Neural progenitor cell (in vitro differentiated cells): ENCODE data around the gene ELFN1. TPM values are rescaled to one million over a fixed set of nuclear protein-coding genes. Genes with fewer than 3 reads are reported as not detected.

Experiments
- DNase-seq: peaks from one replicate; pipeline ENCODE4 v3.0.0-alpha.2; 2016; ENCODE audit warnings: low spot score
- H2AFZ ChIP-seq: fragments of 200-600 bp; sonication (generic); replicated peaks from 2 replicates; pipeline ENCODE4 v1.6.1; 2016; ENCODE audit warnings: antibody characterized with exemption
- H3F3A ChIP-seq: fragments of 200-600 bp; sonication (generic); 2 replicates; pipeline ENCODE4 v1.6.1; 2016; ENCODE audit warnings: antibody characterized with exemption, low read depth
- H3K27ac ChIP-seq: fragments of 200-600 bp; sonication (generic); 2 replicates; pipeline ENCODE4 v1.5.1; 2016; ENCODE audit warnings: mild to moderate bottlenecking
- H3K27me3 ChIP-seq: fragments of 200-600 bp; sonication (generic); 2 replicates; pipeline ENCODE4 v1.6.1; 2016; ENCODE audit warnings: mild to moderate bottlenecking, moderate library complexity
- H3K36me3 ChIP-seq: fragments of 200-600 bp; sonication (generic); 2 replicates; pipeline ENCODE4 v1.5.1; 2016
- H3K4me1 ChIP-seq: fragments of 200-600 bp; sonication (generic); 2 replicates; pipeline ENCODE4 v1.6.1; 2016; ENCODE audit warnings: mixed run types
- H3K4me2 ChIP-seq: fragments of 200-600 bp; sonication (generic); 2 replicates; pipeline ENCODE4 v1.6.1; 2016
- H3K4me3 ChIP-seq: fragments of 200-600 bp; sonication (generic); 2 replicates; pipeline ENCODE4 v1.5.1; 2016
- H3K79me2 ChIP-seq: fragments of 200-600 bp; sonication (generic); 2 replicates; pipeline ENCODE4 v1.6.1; 2016; ENCODE audit warnings: low read depth
- H3K9ac ChIP-seq: fragments of 200-600 bp; sonication (generic); 2 replicates; pipeline ENCODE4 v1.6.1; 2016
- H3K9me3 ChIP-seq: fragments of 200-600 bp; sonication (generic); 2 replicates; pipeline ENCODE4 v1.5.1; 2016; ENCODE audit warnings: low read depth
- H4K20me1 ChIP-seq: fragments of 200-600 bp; sonication (generic); 2 replicates; pipeline ENCODE4 v1.6.1; 2016; ENCODE audit warnings: low read depth
- H3K27ac Mint-ChIP-seq: 3 replicates; pipeline ENCODE4 v1.8.0; 2021; ENCODE audit warnings: mixed read lengths
- H3K27me3 Mint-ChIP-seq: 2 replicates; pipeline ENCODE4 v1.8.0; 2022; ENCODE audit warnings: low read depth, mild to moderate bottlenecking, inconsistent platforms, moderate library complexity, mixed read lengths; ENCODE audit not compliant: insufficient read depth
- H3K36me3 Mint-ChIP-seq: 3 replicates; pipeline ENCODE4 v1.8.0; 2021; ENCODE audit warnings: mixed read lengths
- H3K4me1 Mint-ChIP-seq: 3 replicates; pipeline ENCODE4 v1.8.0; 2021; ENCODE audit warnings: mixed read lengths
- H3K4me3 Mint-ChIP-seq: 3 replicates; pipeline ENCODE4 v1.8.0; 2021; ENCODE audit warnings: mild to moderate bottlenecking, moderate library complexity, mixed read lengths
- H3K9me3 Mint-ChIP-seq: 3 replicates; pipeline ENCODE4 v1.8.0; 2020; ENCODE audit warnings: mixed read lengths
- CTCF ChIP-seq: fragments of 200-600 bp; sonication (generic); IDR thresholded peaks from 2 replicates; pipeline ENCODE4 v1.5.1; 2017; ENCODE audit warnings: antibody characterized with exemption, mild to moderate bottlenecking
- EZH2 ChIP-seq: fragments of 200-600 bp; sonication (generic); IDR thresholded peaks from 2 replicates; pipeline ENCODE4 v1.6.1; 2017; ENCODE audit warnings: antibody characterized with exemption, mild to moderate bottlenecking, moderate library complexity
- EZH2phosphoT487 ChIP-seq: fragments of 200-600 bp; sonication (generic); IDR thresholded peaks from 2 replicates; pipeline ENCODE4 v1.6.1; 2017; ENCODE audit warnings: antibody characterized with exemption
- total RNA-seq: library from RNA; depleted of rRNA; stranded (reverse); fragments of >200 nt; gene quantifications from 2 replicates; pipeline ENCODE4 v1.2.3, GENCODE V29; 2015; ENCODE audit warnings: low replicate concordance

The ELFN1 gene
- total RNA-seq, 1 donor from 2014 or later, result 2.2 TPM

GRCh38 chr7:1698951-1699350 is 28.9 kb downstream of the ELFN1 start:
- Histone ChIP-seq H3K27me3 (no peaks in the 10 kb centered on the region), H3K9ac (no peak overlapping the region), H2AFZ (no peak overlapping the region), H3F3A (peaks cover 16% of the 10 kb centered on the region), H3K4me2 (no peak overlapping the region), H3K4me3 (no peak overlapping the region), H3K27ac (no peak overlapping the region), H3K79me2 (no peaks in the 10 kb centered on the region), H4K20me1 (peaks cover 13% of the 10 kb centered on the region), H3K4me1 (peaks cover 13% of the 10 kb centered on the region), H3K9me3 (no peaks in the 10 kb centered on the region), H3K36me3 (no peaks in the 10 kb centered on the region)
- no peak for TF ChIP-seq CTCF
- no peak for TF ChIP-seq EZH2
- TF ChIP-seq EZH2phosphoT487, result no peak
- no peak for DNase-seq
- no peak overlapping the region for H3K4me3 Mint-ChIP-seq
- peaks cover 16% of the 10 kb centered on the region for H3K9me3 Mint-ChIP-seq
- H3K36me3 Mint-ChIP-seq, result peaks cover 20% of the 10 kb centered on the region
- H3K27ac Mint-ChIP-seq, result no peak overlapping the region
- H3K27me3 Mint-ChIP-seq, result peaks cover 5% of the 10 kb centered on the region
- peaks cover 31% of the 10 kb centered on the region for H3K4me1 Mint-ChIP-seq

DNA sequence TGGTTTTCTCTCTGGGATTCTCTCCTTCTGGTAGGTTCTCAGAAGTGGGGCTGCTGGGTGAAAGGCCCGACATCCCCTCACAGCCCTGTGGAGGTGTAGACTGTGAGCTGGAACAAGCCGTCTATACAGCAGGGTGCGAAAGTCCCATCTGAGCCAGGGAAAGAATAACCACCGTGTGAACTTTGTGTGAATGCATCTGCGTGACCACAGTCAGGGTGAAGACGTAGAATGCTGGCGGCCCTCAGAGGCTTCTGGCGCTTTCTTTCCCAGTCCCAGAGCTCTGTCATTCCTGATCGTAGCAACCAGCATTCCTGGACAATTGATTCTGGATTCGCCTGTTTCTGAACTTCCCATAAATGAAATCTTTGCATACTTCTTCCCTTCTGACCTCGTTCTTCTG is 30.0 kb downstream of the ELFN1 start:
- no peak for DNase-seq
- Mint-ChIP-seq H3K27me3 (peaks cover 5% of the 10 kb centered on the region), H3K36me3 (peaks cover 20% of the 10 kb centered on the region), H3K4me3 (no peak overlapping the region), H3K9me3 (peaks cover 16% of the 10 kb centered on the region), H3K27ac (no peak overlapping the region), H3K4me1 (peaks cover 24% of the 10 kb centered on the region)
- Histone ChIP-seq H4K20me1 (peaks cover 12% of the 10 kb centered on the region), H3K9me3 (no peaks in the 10 kb centered on the region), H3K27me3 (peaks cover 8% of the 10 kb centered on the region), H3K9ac (no peak overlapping the region), H2AFZ (no peak overlapping the region), H3K27ac (no peak overlapping the region), H3K36me3 (no peaks in the 10 kb centered on the region), H3K79me2 (no peaks in the 10 kb centered on the region), H3K4me2 (no peak overlapping the region), H3F3A (peaks cover 16% of the 10 kb centered on the region), H3K4me1 (peaks cover 5% of the 10 kb centered on the region), H3K4me3 (no peak overlapping the region)
- TF ChIP-seq CTCF (no peak), EZH2 (no peak), EZH2phosphoT487 (no peak)

DNA sequence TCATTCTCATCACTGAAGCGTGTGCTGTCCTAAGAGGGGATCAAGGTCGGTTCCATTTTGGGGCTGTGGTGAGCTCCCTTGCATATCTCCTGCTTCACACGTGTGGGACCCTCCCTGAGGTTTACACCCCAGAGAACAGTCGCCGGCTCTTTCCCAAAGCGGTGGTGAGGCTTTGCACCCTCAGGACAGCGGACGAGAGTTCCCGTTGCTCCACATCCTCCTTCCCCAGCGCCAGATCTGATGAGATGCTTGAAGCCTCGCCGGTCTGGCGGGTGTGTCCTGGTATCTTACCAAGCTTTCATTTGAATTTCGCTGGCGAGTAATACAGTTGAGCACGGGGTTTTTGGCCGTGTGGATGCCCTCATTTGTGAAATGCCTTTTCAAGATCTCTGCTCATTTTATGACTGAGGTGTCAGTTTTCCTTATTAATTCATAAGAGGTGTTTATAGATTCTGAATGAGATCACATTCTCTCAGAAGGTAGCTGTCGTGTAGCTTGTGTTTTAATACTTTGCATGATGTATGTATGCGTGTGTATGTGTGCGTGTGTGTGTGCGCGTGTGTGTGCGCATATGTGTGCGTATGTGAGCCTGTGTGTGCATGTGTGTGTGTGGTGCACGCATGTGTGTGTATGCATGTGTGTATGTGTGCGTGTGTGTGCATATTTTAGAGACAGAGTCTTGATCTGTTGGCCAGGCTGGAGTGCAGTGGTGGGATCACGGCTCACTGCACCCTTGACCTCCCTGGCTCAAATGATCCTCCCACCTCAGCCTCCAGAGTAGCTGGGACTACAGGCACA is 30.7 kb downstream of the ELFN1 start:
- Mint-ChIP-seq H3K4me1 (peaks cover 23% of the 10 kb centered on the region), H3K4me3 (no peak overlapping the region), H3K27me3 (peaks cover 5% of the 10 kb centered on the region), H3K36me3 (peaks cover 20% of the 10 kb centered on the region), H3K9me3 (peaks cover 16% of the 10 kb centered on the region), H3K27ac (no peak overlapping the region)
- TF ChIP-seq EZH2phosphoT487, result no peak
- no peak for TF ChIP-seq EZH2
- H2AFZ ChIP-seq, result no peak overlapping the region
- H3K4me1 ChIP-seq, result peaks cover 5% of the 10 kb centered on the region
- H3K4me3 ChIP-seq, result no peak overlapping the region
- no peak overlapping the region for H3K9ac ChIP-seq
- H3K27ac ChIP-seq, result no peak overlapping the region
- H4K20me1 ChIP-seq, result peaks cover 18% of the 10 kb centered on the region
- H3K27me3 ChIP-seq, result peaks cover 8% of the 10 kb centered on the region
- H3F3A ChIP-seq, result peaks cover 16% of the 10 kb centered on the region
- no peaks in the 10 kb centered on the region for H3K9me3 ChIP-seq
- no peak overlapping the region for H3K4me2 ChIP-seq
- no peaks in the 10 kb centered on the region for H3K36me3 ChIP-seq
- no peaks in the 10 kb centered on the region for H3K79me2 ChIP-seq
- DNase-seq, result no peak

- H3K9me3 Mint-ChIP-seq, result peaks cover 16% of the 10 kb centered on the region
- no peak overlapping the region for H3K4me3 Mint-ChIP-seq
These were observed 32.6 kb downstream of the ELFN1 start for GRCh38 chr7:1702652-1703051.

More at GRCh38 chr7:1702652-1703051, 32.6 kb downstream of the ELFN1 start:
- Histone ChIP-seq H3K27me3 (peaks cover 8% of the 10 kb centered on the region), H3K27ac (no peak overlapping the region), H3K4me1 (peaks cover 5% of the 10 kb centered on the region), H3K9me3 (no peaks in the 10 kb centered on the region), H3K79me2 (no peaks in the 10 kb centered on the region), H2AFZ (no peak overlapping the region), H3K4me2 (no peak overlapping the region), H3K9ac (no peak overlapping the region), H3K4me3 (no peak overlapping the region), H3F3A (peaks cover 16% of the 10 kb centered on the region), H4K20me1 (peaks cover 21% of the 10 kb centered on the region), H3K36me3 (no peaks in the 10 kb centered on the region)
- H3K27ac Mint-ChIP-seq, result no peak overlapping the region
- H3K4me1 Mint-ChIP-seq, result peaks cover 14% of the 10 kb centered on the region
- H3K27me3 Mint-ChIP-seq, result peaks cover 3% of the 10 kb centered on the region
- TF ChIP-seq CTCF, result no peak
- no peak for TF ChIP-seq EZH2
- DNase-seq, result no peak
- peaks cover 20% of the 10 kb centered on the region for H3K36me3 Mint-ChIP-seq
